AG10803 (cell line): ENCODE data around the gene SCN10A.

Experiments
- DNase-seq: peaks from one replicate; pipeline ENCODE4 v3.0.0; 2010; ENCODE audit warnings: low read depth
- H3K4me3 ChIP-seq: 2 replicates; pipeline ENCODE4 v1.5.1; 2011; ENCODE audit warnings: mild to moderate bottlenecking, low read length, control low read depth
- TF ChIP-seq, protein P1 (sequence below): conservative IDR thresholded peaks from 2 replicates; pipeline ENCODE4 v1.5.1; 2011; ENCODE audit warnings: mild to moderate bottlenecking, low read length, control low read depth, inconsistent platforms

SCN10A gene

GRCh38 chr3:38662544-38662943 lies 153.5 kb downstream of the SCN10A start:
- peak; percentile 29 for DNase-seq
- no peak overlapping the region for H3K4me3 ChIP-seq
- TF ChIP-seq, protein P1, sequence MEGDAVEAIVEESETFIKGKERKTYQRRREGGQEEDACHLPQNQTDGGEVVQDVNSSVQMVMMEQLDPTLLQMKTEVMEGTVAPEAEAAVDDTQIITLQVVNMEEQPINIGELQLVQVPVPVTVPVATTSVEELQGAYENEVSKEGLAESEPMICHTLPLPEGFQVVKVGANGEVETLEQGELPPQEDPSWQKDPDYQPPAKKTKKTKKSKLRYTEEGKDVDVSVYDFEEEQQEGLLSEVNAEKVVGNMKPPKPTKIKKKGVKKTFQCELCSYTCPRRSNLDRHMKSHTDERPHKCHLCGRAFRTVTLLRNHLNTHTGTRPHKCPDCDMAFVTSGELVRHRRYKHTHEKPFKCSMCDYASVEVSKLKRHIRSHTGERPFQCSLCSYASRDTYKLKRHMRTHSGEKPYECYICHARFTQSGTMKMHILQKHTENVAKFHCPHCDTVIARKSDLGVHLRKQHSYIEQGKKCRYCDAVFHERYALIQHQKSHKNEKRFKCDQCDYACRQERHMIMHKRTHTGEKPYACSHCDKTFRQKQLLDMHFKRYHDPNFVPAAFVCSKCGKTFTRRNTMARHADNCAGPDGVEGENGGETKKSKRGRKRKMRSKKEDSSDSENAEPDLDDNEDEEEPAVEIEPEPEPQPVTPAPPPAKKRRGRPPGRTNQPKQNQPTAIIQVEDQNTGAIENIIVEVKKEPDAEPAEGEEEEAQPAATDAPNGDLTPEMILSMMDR, result peak; percentile 45

DNA sequence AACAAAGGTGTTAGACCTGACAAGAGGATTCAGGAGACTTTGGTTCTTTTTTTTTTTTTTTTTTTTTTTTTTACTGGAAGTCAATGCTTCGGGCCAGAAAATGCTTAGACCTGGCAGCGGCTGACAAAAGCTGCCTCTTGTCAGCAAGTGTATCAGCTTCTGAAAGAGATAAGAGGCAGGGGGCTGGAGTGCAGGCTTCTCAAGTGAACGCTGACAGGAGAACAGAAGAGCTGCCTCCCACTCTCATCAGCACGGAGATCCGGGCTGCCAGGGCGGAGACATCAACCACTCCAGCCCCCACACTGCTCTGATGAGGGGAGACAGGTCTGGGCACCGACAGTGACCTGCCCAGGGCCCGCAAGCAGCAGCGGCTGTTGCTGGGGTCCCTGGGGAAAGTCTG lies 157.2 kb downstream of the SCN10A start:
- TF ChIP-seq, protein P1, result no peak
- DNase-seq, result no peak
- no peak overlapping the region for H3K4me3 ChIP-seq

DNA sequence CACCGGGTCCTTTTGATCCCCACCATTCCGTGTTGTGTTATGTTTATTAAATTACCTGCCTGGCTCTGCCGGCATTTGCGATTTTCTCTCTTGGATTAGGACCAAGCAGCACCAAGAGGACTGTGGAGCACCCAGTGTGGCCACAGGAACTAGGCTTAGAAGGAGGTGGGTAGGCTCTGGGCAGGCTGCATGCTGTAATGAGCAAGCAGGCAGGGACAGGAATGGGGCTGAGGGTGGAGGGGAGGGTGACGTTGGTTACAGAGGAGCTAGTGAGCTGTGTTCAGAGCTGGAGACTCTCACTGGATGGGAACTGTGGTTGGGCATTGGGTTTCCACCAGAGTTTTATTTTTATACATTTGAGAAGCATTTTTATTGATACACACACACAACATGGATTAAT lies 158.6 kb downstream of the SCN10A start:
- TF ChIP-seq, protein P1, result no peak
- H3K4me3 ChIP-seq, result no peak overlapping the region
- no peak for DNase-seq

GRCh38 chr3:38655708-38656300 lies 160.2 kb downstream of the SCN10A start:
- TF ChIP-seq, protein P1, result peak; percentile 47
- no peak overlapping the region for H3K4me3 ChIP-seq
- no peak for DNase-seq

DNA sequence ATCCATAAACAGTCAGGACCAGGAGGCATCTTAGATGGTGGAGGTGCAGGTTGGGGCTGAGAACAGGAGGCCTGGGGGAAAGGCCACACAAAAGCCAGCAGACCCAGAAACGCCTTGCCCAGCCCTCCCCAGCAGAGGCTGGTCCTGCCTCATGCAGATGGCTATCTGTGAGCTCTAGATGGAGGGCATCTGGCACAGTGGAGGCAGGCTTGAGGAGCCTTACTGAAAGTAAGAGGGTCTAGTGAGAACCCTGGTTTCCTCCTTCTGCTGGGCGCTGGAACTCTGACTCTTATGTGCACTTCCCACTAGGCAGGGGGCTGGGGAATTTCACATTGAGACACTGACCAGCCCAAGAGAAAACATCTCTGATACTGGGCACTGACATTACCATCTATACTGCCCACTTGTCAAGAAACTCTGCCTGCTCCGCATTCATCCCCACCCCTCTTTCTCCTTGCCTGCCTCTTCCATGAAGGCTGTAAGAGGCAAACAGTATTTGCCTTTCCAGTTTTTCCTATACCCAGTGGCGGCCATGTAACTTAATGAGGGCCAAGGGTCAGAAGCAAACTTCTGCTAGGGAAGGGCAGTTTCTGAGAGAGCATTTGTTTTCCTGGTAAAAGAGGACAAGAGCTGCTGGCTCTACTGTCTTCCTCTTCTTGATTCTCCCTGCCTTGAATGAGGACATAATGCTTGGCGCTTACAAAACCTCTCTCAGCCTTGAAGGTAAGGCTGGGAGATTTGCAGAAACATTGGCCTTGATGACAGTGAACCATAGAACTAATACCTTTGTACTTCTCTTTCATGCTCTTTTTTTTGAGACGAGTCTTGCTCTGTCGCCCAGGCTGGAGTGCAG lies 162.1 kb downstream of the SCN10A start:
- TF ChIP-seq, protein P1, result no peak
- no peak overlapping the region for H3K4me3 ChIP-seq
- DNase-seq, result no peak

GRCh38 chr3:38652934-38653333 lies 163.1 kb downstream of the SCN10A start:
- TF ChIP-seq, protein P1, result no peak
- no peak overlapping the region for H3K4me3 ChIP-seq
- no peak for DNase-seq
